HFF-Myc (cell line): ENCODE data around the gene PACRG.

Experiments used
- DNase-seq: peaks from one replicate; pipeline ENCODE4 v3.0.0-alpha.2; 2011; ENCODE audit warnings: low read depth; ENCODE audit errors: extremely low read depth
- H3K4me3 ChIP-seq: replicated peaks from 2 replicates; pipeline ENCODE4 v1.5.1; 2011; ENCODE audit warnings: low read depth, mild to moderate bottlenecking, control low read depth, low read length
- TF ChIP-seq, protein P1 (sequence below): IDR thresholded peaks from 2 replicates; pipeline ENCODE4 v1.5.1; 2012; ENCODE audit warnings: mild to moderate bottlenecking, low read depth, low read length, control low read depth; ENCODE audit errors: missing control alignments

PACRG gene

DNA sequence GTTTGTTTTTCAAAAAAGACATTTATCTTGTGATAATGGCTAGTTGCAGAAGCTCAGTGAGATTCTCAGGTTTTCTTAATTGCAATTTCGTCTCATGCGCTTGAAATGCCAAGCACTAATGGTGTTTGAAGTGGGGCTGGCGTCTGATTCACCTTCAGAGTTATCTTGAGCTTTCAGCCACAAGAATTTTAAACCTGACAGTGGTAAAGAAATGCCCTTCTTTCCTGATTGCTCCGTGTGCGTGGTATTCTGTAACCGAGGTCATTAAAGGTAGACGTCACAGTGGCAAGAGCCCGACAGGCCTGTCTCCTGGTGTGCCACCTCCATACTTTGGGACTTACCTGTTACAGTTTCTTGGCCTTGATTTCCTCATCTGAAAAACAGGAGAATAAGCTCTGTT lies 560.3 kb downstream of the PACRG start:
- no peak overlapping the region for H3K4me3 ChIP-seq
- DNase-seq = no peak
- TF ChIP-seq, protein P1, sequence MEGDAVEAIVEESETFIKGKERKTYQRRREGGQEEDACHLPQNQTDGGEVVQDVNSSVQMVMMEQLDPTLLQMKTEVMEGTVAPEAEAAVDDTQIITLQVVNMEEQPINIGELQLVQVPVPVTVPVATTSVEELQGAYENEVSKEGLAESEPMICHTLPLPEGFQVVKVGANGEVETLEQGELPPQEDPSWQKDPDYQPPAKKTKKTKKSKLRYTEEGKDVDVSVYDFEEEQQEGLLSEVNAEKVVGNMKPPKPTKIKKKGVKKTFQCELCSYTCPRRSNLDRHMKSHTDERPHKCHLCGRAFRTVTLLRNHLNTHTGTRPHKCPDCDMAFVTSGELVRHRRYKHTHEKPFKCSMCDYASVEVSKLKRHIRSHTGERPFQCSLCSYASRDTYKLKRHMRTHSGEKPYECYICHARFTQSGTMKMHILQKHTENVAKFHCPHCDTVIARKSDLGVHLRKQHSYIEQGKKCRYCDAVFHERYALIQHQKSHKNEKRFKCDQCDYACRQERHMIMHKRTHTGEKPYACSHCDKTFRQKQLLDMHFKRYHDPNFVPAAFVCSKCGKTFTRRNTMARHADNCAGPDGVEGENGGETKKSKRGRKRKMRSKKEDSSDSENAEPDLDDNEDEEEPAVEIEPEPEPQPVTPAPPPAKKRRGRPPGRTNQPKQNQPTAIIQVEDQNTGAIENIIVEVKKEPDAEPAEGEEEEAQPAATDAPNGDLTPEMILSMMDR = no peak

- H3K4me3 ChIP-seq = no peak overlapping the region
- no peak for DNase-seq
- TF ChIP-seq, protein P1 = no peak
Observed at GRCh38 chr6:163288915-163289314, 561.1 kb downstream of the PACRG start.

- TF ChIP-seq, protein P1 = no peak
- no peak overlapping the region for H3K4me3 ChIP-seq
- DNase-seq = no peak
Observed at GRCh38 chr6:163289447-163289846, 561.7 kb downstream of the PACRG start.

GRCh38 chr6:163290545-163291274 lies 562.9 kb downstream of the PACRG start:
- TF ChIP-seq, protein P1 = no peak
- H3K4me3 ChIP-seq = no peak overlapping the region
- no peak for DNase-seq

DNA sequence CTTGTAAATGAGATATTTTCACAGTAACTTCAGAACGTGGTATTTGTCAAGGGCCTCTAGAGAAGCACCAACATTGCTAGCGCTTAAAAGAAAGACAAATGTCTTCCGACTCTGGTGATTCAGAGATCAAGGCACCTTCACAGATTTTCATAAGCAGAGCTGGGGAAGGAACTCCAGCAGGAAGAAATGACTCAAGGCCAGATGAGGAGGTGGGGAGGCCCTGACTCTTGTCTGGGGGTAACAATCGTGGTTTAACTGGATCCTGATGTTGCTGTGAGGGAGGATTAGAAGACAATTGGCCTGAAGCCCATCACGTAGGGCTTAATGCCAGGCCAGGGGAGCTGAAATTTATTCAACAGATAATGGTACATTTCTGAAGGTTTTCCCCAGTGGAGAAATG lies 563.8 kb downstream of the PACRG start:
- TF ChIP-seq, protein P1 = no peak
- no peak for DNase-seq
- no peak overlapping the region for H3K4me3 ChIP-seq

DNA sequence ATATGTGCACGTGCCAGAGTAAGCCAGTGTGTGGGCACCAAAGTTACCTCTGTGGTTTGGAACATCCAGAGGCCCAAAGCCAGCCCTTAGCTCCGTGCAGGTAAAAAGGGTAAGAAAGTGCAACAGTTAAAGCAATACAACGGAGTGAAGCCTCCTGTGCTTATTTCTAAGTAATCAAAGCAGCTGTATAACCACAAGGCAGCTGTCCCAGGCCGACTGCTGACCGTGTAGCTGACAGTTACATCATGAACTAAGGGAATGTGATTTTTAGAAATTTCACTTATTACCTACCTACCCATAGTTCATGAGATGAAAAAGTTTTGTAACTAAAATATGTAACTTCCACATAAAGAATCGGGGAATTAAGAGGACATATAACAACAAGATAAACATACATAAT lies 565.5 kb downstream of the PACRG start:
- no peak for DNase-seq
- TF ChIP-seq, protein P1 = no peak
- no peak overlapping the region for H3K4me3 ChIP-seq

DNA sequence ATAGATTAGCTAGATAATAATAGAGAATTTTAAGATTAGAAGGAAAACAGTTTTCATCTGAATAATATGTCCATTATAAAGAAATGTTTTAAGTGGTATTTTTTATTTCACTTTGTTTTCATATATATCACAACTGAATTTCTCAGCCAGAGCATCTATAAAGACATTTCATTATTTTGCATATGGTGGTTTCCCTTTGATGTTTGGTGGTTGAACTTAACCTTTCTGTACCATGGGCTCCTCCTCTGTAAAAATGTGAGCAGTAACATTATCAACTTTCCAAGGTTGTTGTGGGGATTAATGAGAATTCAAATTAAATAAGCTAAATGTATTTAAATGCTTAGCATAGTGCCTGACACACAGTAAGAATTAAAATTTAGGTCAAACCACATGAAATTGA lies 567.0 kb downstream of the PACRG start:
- H3K4me3 ChIP-seq = no peak overlapping the region
- no peak for DNase-seq
- TF ChIP-seq, protein P1 = no peak
